AG10803 (cell line): ENCODE measurements around the gene GMCL2.

ENCODE experiments used
- DNase-seq: peaks from one replicate; pipeline ENCODE4 v3.0.0; 2010; ENCODE audit warnings: low read depth
- H3K4me3 ChIP-seq: 2 replicates; pipeline ENCODE4 v1.5.1; 2011; ENCODE audit warnings: mild to moderate bottlenecking, low read length, control low read depth
- CTCF ChIP-seq: conservative IDR thresholded peaks from 2 replicates; pipeline ENCODE4 v1.5.1; 2011; ENCODE audit warnings: mild to moderate bottlenecking, low read length, control low read depth, inconsistent platforms

Gene GMCL2

GRCh38 chr5:178221853-178222252 is 34.7 kb upstream of the GMCL2 start:
- no peak overlapping the region for H3K4me3 ChIP-seq
- no peak for DNase-seq
- no peak for TF ChIP-seq CTCF

- TF ChIP-seq CTCF: no peak
- DNase-seq: no peak
- H3K4me3 ChIP-seq: no peak overlapping the region
These were observed 34.1 kb upstream of the GMCL2 start for GRCh38 chr5:178221282-178221681.

GRCh38 chr5:178218827-178219226 is 31.7 kb upstream of the GMCL2 start:
- no peak for DNase-seq
- TF ChIP-seq CTCF: no peak
- no peak overlapping the region for H3K4me3 ChIP-seq

GRCh38 chr5:178218237-178218776 is 31.1 kb upstream of the GMCL2 start:
- TF ChIP-seq CTCF: no peak
- H3K4me3 ChIP-seq: no peak overlapping the region
- DNase-seq: no peak

- no peak for TF ChIP-seq CTCF
- no peak overlapping the region for H3K4me3 ChIP-seq
- DNase-seq: no peak
These were observed 29.6 kb upstream of the GMCL2 start for GRCh38 chr5:178216779-178217178.

GRCh38 chr5:178216088-178216534 is 28.9 kb upstream of the GMCL2 start:
- TF ChIP-seq CTCF: no peak
- H3K4me3 ChIP-seq: no peak overlapping the region
- no peak for DNase-seq

- H3K4me3 ChIP-seq: no peak overlapping the region
- no peak for DNase-seq
- no peak for TF ChIP-seq CTCF
These were observed 28.3 kb upstream of the GMCL2 start for GRCh38 chr5:178215280-178216002.
